Kidney glomerular epithelial cell (primary cell): ENCODE data around the gene COX6B2.

Experiments used
- DNase-seq: peaks from one replicate; lab custom pipeline; 2025; lab: John Stamatoyannopoulos, UW

Gene COX6B2

DNA sequence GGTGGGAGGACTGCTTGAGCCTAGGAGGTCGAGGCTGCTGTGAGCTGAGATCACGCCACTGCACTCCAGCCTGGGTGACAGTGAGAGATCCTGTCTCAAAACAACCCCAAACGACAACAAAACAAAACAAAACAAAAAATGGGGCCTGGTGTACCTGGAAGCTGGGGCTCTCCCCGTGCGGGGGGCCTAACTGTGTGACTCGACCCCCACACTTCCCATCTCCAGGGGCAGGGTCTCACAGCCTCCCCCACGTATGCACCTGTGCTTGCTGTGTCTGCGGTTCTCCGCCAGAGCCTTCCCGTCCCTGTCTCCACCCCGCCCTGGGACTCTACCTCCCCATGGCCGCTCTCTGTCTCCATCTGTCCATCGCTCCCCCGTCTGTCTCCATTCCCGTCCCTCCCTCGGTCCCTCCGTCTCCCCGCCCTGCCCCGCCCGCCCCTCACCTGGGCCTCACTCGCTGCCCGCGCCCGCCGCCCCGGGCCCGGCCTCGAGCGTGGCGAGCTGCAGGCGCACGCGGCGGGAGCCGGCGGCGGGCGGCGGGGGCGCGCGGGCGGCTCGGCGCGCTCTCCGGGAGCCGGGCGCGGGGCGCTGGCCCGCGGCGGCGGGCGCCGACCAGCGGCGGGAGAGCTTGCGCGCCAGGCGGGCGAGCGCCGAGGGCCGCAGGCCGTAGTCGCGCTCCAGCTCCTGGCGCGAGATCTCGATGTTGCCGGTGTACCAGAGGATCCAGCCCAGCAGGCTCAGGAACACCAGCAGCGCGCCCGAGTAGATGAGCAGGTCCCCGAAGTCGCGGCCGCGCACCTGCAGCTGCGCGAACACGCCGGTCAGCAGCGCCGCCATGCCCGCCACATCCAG is 29.0 kb upstream of the COX6B2 start:
- no peak for DNase-seq

DNA sequence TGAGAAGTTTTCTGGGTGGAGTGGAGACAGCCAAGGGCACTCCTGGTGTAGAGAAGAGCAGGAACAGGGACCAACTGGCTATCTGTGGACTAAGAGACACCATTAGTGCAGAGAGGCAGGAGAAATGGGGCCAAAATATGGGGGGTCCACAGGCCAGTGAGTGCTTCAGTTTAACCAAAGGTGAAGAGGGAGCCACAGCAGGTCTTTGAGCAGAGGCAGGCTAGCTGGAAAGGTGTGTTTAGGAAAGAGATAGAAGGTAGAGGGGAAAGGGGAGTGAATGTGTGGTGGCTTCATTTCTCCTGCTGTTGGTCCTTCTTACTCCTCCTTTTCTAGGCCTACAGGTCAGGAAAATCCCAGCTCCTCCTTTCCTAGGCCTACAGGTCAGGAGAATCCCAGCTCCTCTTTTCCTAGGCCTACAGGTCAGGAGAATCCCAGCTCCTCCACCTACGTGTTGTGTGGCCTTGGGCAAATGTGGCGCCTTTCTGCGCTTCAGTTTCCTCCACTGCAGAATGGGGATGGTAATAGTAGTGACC is 28.1 kb upstream of the COX6B2 start:
- no peak for DNase-seq

DNA sequence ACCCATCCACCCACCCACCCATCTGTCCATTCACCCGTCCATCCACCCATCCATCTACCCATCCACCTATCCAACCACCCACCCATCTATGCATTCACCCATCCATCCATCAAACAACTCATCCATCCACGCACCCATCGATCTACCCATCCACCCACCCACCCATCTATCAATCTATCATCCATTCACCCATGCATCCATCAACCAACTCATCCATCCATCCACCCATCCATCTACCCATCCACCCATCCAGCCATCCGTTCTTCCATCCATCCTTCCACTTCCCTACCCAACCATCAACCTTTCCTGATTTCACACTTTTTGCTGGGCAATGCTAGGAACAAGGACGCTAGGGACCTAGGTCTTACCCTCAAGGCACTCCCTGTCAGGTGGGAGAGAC is 27.5 kb upstream of the COX6B2 start:
- DNase-seq, result no peak

DNA sequence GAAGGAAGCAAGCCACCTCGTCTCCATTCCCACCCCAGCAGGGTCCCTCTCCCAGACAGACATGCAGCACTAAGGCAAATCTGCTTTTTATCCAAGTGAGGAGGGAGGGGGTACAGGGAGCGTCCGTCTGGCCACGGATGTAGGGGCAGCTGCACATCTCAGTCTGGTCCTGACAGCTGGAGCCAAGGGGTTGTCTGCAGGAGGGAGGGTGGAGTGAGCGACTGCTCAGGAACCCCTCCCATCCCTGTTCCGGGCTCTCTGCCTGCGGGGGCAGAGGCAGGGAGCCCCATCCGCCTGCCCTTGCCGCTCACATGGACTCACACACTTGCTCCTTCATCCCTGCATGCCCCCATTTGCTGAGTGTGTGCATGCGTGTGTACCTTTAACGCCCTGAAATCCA is 24.7 kb upstream of the COX6B2 start:
- DNase-seq, result no peak

DNA sequence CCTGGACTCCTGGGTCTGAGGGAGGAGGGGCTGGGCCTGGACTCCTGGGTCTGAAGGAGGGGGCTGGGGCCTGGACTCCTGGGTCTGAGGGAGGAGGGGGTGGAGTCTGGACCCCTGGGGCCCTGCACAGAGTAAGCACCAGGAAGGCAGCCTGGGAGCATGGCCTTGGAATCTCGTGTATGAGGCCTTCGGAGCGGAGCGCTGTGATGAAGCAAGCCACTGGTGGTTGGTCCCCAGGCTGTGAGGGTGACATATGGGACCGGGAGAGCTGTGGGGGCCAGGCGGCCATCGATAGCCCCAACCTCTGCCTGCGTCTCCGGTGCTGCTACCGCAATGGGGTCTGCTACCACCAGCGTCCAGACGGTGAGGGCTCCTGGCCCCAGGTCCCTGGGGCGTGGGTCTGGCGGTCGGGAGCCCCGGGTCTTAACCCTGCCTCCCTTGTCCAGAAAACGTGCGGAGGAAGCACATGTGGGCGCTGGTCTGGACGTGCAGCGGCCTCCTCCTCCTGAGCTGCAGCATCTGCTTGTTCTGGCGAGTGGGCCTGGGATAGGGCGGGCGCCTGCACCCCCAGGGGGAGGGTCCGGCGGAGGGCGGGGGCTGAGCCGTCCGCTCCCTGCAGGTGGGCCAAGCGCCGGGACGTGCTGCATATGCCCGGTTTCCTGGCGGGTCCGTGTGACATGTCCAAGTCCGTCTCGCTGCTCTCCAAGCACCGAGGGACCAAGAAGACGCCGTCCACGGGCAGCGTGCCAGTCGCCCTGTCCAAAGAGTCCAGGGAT is 23.0 kb upstream of the COX6B2 start:
- no peak for DNase-seq

DNA sequence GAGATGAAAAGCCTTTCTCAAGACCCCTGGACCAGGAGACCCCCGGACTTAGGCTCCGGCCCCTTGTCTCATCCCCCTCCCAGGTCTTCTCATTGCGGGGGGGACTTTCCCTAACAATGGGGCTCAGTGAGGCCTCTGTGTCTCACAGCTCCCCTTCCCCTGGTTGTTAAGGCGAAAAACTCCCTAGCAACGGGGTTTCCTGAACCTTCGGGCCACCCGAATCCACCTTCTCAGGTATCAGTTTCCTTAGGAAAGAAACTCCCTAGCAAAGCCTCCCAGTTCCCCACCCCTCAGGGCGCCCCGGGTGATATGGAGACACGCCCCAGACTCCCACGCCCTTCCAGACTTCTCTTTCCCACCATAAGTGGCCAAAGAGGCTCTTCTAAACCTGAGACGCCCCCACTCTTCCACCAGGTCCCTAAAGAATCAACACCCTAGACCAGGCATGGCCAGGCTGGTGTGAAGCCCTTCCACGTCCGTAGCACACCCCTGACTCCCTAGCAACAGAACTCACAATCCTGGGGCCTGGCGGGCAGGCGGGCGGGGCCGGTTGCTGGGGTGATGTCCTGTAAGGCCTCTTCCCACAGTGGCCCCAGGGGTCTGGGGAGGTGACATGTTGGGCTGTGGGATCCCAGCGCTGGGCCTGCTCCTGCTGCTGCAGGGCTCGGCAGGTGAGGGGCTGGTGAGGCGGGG is 21.9 kb upstream of the COX6B2 start, which contains the start of gene TMEM190:
TSS of gene TMEM190 (plus strand) at position 586 of the 693 bp plus-strand sequence. CDS start at position 614, 28 bp downstream.
- DNase-seq, result no peak

DNA sequence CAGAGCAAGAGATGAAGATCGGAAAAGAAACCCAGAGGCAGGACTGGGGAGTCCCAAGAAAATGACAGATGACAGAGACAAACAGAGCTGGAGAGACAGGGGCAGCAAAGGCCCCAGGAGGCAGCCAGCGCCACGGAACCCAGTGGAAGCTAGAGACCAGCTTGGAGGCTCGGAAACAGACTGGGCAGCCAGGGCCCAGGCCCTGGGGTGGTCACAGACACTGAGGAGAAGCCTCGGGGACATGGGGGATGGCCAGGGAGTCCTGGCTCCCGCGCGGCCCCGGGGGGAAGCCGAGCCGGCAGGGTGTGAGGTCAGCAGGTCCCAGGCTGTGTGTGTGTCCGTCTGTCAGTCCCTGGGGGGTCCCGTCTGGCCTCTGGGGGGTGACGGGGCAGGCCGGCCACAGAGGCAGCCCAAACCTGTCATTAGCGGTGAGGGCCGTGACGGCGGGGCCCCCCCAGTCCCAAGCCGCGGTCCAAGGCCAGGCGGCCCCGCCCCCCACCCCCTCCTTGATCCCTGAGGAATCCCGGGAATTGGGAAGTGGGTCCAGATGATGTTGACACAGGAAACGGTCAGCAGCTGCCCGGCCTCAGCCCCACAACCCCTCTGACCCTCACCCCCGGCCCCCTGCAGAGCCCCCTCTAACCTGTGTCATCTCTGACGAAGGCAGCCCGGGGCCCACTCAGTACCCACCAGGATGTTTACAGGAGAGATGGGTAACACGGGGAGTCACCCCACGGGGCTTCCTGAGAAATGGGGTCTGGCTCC is 19.7 kb upstream of the COX6B2 start:
- DNase-seq, result no peak

DNA sequence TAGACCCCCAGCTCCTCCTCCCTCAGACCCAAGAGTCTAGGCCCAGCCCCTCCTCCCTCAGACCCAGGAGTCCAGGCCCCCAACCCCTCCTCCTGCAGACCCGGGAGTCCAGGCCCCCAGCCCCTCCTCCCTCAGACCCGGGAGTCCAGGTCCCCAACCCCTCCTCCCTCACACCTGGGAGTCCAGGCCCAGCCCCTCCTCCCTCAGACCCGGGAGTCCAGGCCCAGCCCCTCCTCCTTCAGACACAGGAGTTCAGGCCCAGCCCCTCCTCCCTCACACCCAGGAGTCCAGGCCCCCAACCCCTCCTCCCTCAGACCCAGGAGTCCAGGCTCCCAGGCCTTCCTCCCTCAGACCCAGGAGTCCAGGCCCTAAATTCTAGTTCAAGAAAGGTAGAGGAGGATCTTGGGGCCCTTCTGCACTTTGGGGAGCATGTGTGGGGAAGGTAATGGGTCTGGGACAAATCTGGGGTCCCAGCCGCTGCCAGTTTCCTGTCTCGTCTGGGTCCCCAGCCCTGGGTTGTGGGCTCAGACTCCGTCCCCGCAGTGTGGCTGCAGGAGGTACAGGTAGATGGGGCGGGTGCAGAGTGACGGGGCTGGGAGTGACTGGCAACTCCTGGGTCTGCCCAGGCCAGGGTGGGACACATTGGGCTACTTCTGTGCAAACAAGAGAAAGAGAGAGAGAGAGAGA is 18.9 kb upstream of the COX6B2 start:
- no peak for DNase-seq

DNA sequence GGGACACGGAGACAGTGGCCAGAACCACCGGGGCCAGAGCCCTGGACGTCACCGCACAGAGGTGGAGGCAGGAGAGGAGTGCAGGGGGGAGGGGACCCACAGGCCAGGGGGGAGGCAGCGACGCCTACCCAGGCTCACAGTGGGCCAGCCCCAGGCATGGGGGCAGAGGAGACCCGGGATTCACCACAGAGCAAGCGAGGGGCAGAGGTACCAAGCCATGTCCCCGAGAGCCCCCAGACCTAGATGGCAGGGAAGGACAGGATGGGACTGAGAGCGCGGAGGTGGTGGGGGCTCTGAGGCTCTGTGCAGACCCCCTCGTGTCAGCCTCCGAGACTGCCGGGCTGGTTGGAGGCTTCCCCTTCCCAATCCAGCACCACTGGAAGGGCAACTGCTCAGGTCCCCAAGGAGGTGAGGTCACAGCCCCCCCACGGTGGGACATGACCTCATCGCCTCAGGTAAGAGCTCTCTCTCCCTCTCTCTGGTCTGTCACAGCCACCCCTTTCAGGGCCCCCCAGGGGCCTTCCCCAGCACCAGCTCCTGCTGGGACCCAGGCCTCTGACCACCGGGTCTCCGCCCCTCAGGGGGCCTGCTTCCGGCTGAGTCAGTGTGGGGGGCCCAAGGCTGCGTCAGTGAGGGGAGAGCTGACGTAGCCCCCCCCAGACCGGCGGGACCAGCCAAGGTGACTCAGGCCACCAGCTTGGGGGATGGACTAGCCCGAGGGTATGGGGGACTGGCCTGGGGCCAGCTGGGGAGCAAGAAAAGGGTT is 18.0 kb upstream of the COX6B2 start:
- DNase-seq, result no peak

DNA sequence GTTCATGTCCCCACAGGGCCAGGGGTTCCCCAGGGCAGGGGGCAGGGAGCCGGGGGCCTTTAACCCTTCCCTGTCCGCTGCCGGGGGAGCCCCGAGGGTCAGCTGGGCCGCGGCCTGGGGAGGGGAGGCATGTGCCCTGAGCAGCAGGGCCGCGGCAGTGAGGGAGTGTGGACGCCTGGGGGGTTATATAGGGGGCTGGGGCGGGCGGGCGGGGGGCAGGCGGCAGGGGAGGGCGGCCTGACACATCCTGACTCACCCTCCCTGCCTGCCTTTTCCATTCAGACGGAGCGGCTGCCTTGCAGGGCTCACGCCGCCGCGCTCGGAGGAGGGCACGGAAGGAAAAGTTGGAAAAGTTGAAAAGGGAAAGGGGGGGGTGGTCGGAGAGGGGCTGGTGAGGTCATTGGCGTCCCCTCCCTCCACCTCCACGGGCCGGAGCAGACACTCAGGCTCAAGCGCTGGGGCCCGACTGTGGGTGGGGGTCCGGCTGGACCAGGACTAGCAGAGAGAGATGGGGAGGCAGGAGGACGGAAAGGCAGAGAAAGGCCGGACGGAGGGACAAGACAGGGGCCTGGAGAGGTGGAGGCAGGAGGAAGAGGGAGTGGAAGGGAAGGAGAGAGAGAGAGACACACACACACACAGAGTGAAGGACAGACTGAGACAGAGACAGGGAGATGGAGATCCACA is 15.9 kb upstream of the COX6B2 start, which contains the start of gene IL11:
TSS of gene IL11 (minus strand) at position 159 of the 684 bp plus-strand sequence. CDS start at position 6, 153 bp downstream.
- peak; percentile 68 for DNase-seq

DNA sequence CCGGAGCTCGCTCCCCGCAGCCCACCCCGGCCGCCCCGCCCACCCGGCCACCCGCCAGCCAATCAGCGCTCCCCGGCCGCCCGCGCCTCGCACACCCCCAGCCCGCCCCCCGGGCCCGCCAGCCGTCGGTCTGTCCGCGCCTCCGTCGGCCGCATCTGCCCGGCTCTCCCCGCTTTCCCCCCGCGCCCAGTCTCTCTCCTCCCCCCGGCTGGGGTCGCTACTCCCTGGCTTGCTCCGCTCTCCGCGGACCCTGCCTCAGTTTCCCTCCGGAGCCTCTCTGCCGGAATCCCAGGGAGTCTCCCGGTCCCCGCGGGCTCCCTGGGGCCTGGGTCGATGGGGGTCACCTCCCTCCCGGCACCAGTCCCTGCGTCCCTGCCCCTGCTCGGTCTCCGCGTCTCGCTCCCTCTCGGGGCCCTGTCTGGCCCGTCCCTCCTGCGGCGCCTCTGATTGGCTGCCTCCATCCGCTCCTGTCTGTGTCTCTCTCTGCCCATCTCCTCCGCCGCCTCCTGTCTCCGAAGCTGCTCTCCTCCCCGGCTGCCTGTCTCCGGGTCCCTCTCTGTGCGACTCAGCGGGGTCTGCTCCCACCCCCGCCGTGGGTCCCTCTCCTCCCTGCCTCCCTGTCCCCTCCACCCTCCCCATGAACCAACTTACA is 15.3 kb upstream of the COX6B2 start:
- peak; percentile 41 for DNase-seq

DNA sequence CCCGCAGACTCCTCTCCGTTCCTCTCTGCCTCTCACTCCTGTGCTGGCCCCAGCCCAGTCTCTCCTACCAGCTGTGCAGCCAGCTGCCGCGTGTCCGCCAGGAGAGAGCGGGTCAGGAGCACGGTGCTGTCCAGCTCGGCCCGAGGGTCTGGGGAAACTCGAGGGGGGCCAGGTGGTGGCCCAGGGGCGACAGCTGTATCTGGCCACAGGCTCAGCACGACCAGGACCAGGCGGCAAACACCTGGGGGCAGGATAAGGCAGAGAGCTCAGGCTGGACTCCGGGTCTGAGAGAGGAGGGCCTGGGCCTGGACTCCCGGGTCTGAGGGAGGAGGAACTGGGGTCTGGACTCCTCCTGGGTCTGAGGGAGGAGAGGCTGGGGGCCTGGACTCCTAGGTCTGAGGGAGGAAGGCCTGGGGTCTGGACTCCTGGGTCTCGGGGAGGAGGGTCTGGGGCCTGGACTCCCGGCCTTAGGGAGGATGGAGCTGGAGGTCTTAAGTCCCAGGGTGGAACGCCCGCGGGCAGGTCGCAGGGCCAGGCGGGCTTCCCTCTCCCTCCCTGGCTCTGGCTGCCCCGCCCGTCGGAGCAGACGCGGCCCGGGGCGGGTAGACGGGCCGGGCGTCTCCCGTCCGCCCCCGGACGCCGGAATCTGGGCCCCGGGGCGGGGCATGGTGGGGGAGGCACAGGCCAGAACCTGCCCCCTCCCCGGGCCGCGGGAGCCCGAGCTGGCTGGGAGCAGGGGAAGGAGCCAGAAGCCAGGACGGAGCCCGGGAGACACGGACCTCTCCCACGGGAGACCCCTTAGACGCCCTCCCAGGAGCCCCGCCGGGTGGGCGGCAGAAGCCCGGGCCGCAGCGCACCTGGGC is 14.4 kb upstream of the COX6B2 start:
- DNase-seq, result peak; percentile 29

DNA sequence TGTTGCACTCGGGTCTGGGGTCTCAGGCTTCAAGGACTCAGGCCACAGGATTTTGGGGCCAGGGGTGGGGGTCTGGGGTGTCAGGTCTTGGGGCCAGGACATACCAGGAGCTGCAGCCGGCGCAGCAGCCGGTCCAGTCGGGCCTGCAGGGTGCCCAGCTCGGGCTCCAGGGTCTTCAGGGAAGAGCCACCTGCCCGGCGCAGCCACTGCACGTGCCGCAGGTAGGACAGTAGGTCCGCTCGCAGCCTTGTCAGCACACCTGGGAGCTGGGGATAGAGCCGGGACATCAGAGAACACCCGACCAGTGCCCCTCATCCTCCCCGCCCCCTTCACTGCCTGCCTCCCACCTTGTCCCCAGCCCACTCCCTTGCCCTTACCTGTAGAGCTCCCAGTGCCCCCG is 13.6 kb upstream of the COX6B2 start:
- no peak for DNase-seq

DNA sequence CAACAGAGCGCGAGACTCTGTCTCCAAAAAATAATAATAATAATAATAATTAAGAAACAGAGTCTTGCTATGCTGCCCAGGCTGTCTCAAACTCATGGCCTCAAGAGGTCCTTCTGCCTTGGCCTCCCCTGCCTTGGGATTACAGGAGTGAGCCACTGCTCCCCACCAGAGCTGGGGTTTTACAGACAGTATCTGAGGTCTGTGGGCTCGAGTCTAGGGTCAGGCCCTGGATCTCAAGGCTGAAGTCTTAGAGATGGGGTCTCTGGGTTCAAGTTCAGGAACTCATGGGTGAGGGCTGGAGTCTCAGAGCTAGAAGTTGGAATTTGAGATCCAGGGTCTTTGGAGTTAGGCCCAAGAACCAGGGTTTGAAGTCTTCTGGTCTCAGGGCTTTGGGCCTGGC is 12.3 kb upstream of the COX6B2 start:
- DNase-seq, result no peak

DNA sequence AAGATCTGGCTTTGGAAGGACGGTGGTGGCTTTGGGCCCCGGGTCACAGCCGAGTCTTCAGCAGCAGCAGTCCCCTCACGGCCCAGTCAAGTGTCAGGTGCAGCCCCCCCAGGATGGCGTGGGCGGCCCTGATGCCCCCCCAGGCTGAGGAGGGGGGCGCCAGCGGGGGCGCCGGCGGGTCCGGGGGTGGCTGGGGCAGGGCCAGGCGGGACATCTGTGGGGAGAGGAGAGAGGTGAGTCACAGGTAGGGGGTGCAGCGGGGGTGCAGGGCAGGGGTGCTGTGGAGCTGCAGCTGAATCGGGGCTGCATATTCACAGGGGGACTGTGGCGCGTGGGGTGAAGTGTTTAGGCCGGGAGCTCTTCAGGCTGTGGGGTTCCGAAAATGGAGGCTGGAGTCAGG is 11.4 kb upstream of the COX6B2 start:
- DNase-seq, result no peak

DNA sequence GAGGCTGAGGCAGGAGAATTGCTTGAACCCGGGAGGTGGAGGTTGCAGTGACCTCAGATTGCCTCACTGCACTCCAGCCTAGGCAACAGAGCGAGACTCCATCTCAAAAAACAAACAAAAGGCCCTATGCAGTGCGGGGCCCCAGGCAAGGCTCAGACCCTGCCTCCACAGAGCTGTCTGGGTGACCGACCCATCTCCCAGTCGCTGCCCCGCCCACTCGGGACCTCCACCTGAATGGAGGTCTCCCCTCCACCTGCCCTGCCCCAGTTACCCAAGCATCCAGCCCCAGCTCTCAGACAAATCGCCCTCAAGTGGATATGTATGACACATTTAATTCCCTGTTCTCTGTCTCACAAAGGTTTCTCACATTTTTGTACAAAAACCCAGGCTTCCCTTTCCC is 10.7 kb upstream of the COX6B2 start:
- no peak for DNase-seq

DNA sequence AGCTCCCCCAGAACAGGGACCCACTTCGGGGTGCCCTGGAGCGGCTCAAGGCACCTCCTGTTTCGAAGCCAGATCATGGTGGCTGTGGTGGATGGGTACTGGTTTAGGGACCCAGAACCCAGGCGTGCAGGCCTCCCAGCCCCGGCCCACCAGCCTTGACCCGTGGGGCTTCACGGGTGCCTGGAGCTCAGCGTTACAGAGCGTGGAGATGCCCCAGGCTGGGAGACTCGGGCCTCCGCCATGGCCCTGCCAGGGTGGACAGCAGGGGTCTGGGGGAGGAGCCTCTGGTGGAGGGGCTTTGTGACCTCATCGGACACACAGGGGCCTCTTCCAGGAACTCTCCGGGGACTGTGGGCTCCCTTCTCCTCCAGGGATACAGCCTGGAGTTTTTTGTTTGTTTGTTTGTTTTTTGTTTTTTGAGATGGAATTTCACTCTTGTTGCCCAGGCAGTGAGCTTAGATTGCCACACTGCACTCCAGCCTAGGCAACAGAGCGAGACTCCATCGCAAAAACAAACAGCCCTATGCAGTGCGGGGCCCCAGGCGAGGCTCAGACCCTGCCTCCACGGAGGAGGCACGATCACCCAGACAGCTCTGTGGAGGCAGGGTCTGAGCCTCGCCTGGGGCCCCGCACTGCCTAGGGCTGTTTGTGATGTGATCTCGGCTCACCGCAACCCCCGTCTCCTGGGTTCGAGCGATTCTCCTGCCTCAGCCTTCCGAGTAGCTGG is 8.6 kb upstream of the COX6B2 start, which contains the start of gene GARIN5B:
TSS of gene GARIN5B (minus strand) at position 271 of the 727 bp plus-strand sequence. CDS start at position 77, 194 bp downstream.
- no peak for DNase-seq
